H1 (cell line): ENCODE data around the gene TBC1D30. TPM values are rescaled to one million over a fixed set of nuclear protein-coding genes. Genes with fewer than 3 reads are reported as not detected.

Source experiments
- CTCF ChIA-PET: fragments of 300-600 bp; sonication (Branson Sonifier 250); formaldehyde crosslinking; loops from one replicate; lab custom pipeline; 2021; ENCODE audit not compliant: partially characterized antibody; lab: Charles Lee
- POLR2A ChIA-PET: fragments of 300-600 bp; sonication (Branson Sonifier 250); formaldehyde crosslinking; loops from one replicate; lab custom pipeline; 2021; ENCODE audit warnings: inconsistent platforms; ENCODE audit not compliant: partially characterized antibody; lab: Charles Lee
- DNase-seq, 2 experiments: peaks; one replicate each; pipeline versions ENCODE4 v3.0.0 to v3.0.0-alpha.2; 2010 to 2022; ENCODE audit warnings: low spot score in 2 of 2, low read depth in 1 of 2, mixed read lengths in 1 of 2
- FAIRE-seq: peaks from 2 replicates; lab custom pipeline; 2011; peaks lifted over from hg19 to GRCh38; lab: Jason Lieb, UNC
- H2AFZ ChIP-seq: 2 replicates; pipeline ENCODE4 v1.8.1; 2012; ENCODE audit warnings: low read length, inconsistent platforms
- H2AK5ac ChIP-seq: 2 replicates; pipeline ENCODE4 v1.6.1; 2013; ENCODE audit warnings: low read depth, low read length
- H2BK120ac ChIP-seq: replicated peaks from 2 replicates; pipeline ENCODE3; 2013; ENCODE audit warnings: low read depth, low read length, inconsistent platforms
- H2BK12ac ChIP-seq: 2 replicates; pipeline ENCODE4 v1.6.1; 2013; ENCODE audit warnings: low read depth, low read length
- H2BK15ac ChIP-seq: 2 replicates; pipeline ENCODE4 v1.6.1; 2013; ENCODE audit warnings: low read length
- H2BK20ac ChIP-seq: 2 replicates; pipeline ENCODE4 v1.6.1; 2013; ENCODE audit warnings: low read length
- H2BK5ac ChIP-seq: 2 replicates; pipeline ENCODE4 v1.6.1; 2013; ENCODE audit warnings: low read depth, low read length
- H3K14ac ChIP-seq: 2 replicates; pipeline ENCODE4 v1.6.1; 2013; ENCODE audit warnings: inconsistent platforms; ENCODE audit not compliant: insufficient read length
- H3K18ac ChIP-seq: 2 replicates; pipeline ENCODE4 v1.6.1; 2013; ENCODE audit warnings: low read length; ENCODE audit errors: extremely low read depth
- H3K23ac ChIP-seq: 2 replicates; pipeline ENCODE4 v1.6.1; 2013; ENCODE audit warnings: inconsistent platforms; ENCODE audit not compliant: insufficient read length
- H3K23me2 ChIP-seq: 2 replicates; pipeline ENCODE4 v1.6.1; 2013; ENCODE audit warnings: low read depth, low read length
- H3K27ac ChIP-seq: 2 replicates; pipeline ENCODE4 v1.6.1; 2011; ENCODE audit warnings: low read depth, low read length, inconsistent platforms
- H3K27me3 ChIP-seq, 4 experiments: replicated peaks in 1 of 4; 1 replicate in 1 of 4; 2 replicates in 3 of 4; pipeline versions ENCODE4 v1.6.1 to v1.8.1; 2011 to 2013; ENCODE audit warnings: low read length in 3 of 4, mild to moderate bottlenecking in 3 of 4, inconsistent platforms in 2 of 4, mixed read lengths in 2 of 4, moderate library complexity in 1 of 4; ENCODE audit not compliant: control insufficient read depth in 3 of 4, insufficient read depth in 3 of 4; ENCODE audit errors: extremely low read depth in 1 of 4
- H3K36me3 ChIP-seq, 4 experiments: 2 replicates each; pipeline versions ENCODE4 v1.6.1 to v1.8.1; 2011 to 2013; ENCODE audit warnings: mild to moderate bottlenecking in 4 of 4, low read length in 3 of 4, moderate library complexity in 2 of 4, control low read depth in 1 of 4, inconsistent platforms in 1 of 4; ENCODE audit not compliant: insufficient read depth in 4 of 4, control insufficient read depth in 2 of 4
- H3K4ac ChIP-seq: replicated peaks from 2 replicates; pipeline ENCODE3; 2013; ENCODE audit warnings: low read length, low read depth, mixed read lengths, inconsistent platforms; ENCODE audit not compliant: insufficient read length
- H3K4me1 ChIP-seq, 4 experiments: replicated peaks in 1 of 4; 1 replicate in 1 of 4; 2 replicates in 3 of 4; pipeline versions ENCODE4 v1.6.1 to v1.8.1; 2011 to 2013; ENCODE audit warnings: low read length in 3 of 4, inconsistent platforms in 2 of 4, mixed read lengths in 1 of 4; ENCODE audit not compliant: insufficient read depth in 4 of 4, control insufficient read depth in 3 of 4
- H3K4me2 ChIP-seq, 2 experiments: 2 replicates each; pipeline versions ENCODE4 v1.6.1 to v1.8.1; 2011 to 2013; ENCODE audit warnings: low read depth in 2 of 2, low read length in 2 of 2, control low read depth in 1 of 2, inconsistent platforms in 1 of 2, mild to moderate bottlenecking in 1 of 2; ENCODE audit not compliant: insufficient read depth in 1 of 2
- H3K4me3 ChIP-seq, 4 experiments: fragments of 200-600, 300-600 bp in 1 of 4; sonication (generic), shearing (Covaris generic), sonication (Bioruptor Twin) in 1 of 4; 2 replicates each; pipeline versions ENCODE4 v1.5.1 to v1.8.1; 2011 to 2016; ENCODE audit warnings: low read length in 4 of 4, low read depth in 3 of 4, control low read depth in 2 of 4, inconsistent platforms in 2 of 4, mild to moderate bottlenecking in 2 of 4, mixed read lengths in 1 of 4, moderate library complexity in 1 of 4; ENCODE audit not compliant: insufficient read depth in 2 of 4; ENCODE audit errors: extremely low read depth in 1 of 4
- H3K56ac ChIP-seq: replicated peaks from 2 replicates; pipeline ENCODE3; 2013; ENCODE audit warnings: low read depth, mild to moderate bottlenecking, mixed read lengths, low read length, inconsistent platforms; ENCODE audit not compliant: insufficient read length
- H3K79me1 ChIP-seq: 2 replicates; pipeline ENCODE4 v1.6.1; 2013; ENCODE audit warnings: low read depth, low read length, control low read depth
- H3K79me2 ChIP-seq, 2 experiments: 2 replicates each; pipeline versions ENCODE4 v1.6.1 to v1.8.1; 2012 to 2013; ENCODE audit warnings: low read length in 2 of 2, mild to moderate bottlenecking in 2 of 2, inconsistent platforms in 1 of 2; ENCODE audit not compliant: insufficient read depth in 2 of 2, control insufficient read depth in 1 of 2
- H3K9ac ChIP-seq, 4 experiments: replicated peaks in 1 of 4; 1 replicate in 1 of 4; 2 replicates in 3 of 4; pipeline versions ENCODE4 v1.6.1 to v1.8.1; 2011 to 2013; ENCODE audit warnings: low read depth in 3 of 4, low read length in 3 of 4, control low read depth in 2 of 4, mild to moderate bottlenecking in 2 of 4, moderate library complexity in 2 of 4, inconsistent platforms in 1 of 4; ENCODE audit errors: extremely low read depth in 1 of 4
- H3K9me3 ChIP-seq, 2 experiments: 2 replicates each; pipeline versions ENCODE4 v1.6.1 to v1.8.1; 2012 to 2013; ENCODE audit warnings: mild to moderate bottlenecking in 2 of 2, moderate library complexity in 2 of 2, control low read depth in 1 of 2, inconsistent platforms in 1 of 2, low read depth in 1 of 2, low read length in 1 of 2, mixed read lengths in 1 of 2; ENCODE audit not compliant: insufficient read depth in 2 of 2
- H4K20me1 ChIP-seq, 2 experiments: replicated peaks in 1 of 2; 2 replicates each; pipeline versions ENCODE3 to v1.8.1; 2011 to 2013; ENCODE audit warnings: inconsistent platforms in 2 of 2, low read length in 2 of 2, mild to moderate bottlenecking in 1 of 2; ENCODE audit not compliant: insufficient read depth in 2 of 2, control insufficient read depth in 1 of 2
- H4K5ac ChIP-seq: 2 replicates; pipeline ENCODE4 v1.6.1; 2013; ENCODE audit warnings: low read length, low read depth, mixed read lengths, inconsistent platforms; ENCODE audit not compliant: insufficient read length
- H4K8ac ChIP-seq: 2 replicates; pipeline ENCODE4 v1.8.0; 2013; ENCODE audit warnings: mild to moderate bottlenecking, moderate library complexity, low read length, inconsistent platforms; ENCODE audit not compliant: insufficient read depth; ENCODE audit errors: extremely low read depth
- H4K91ac ChIP-seq: replicated peaks from 2 replicates; pipeline ENCODE3; 2013; ENCODE audit warnings: low read length, mixed read lengths, inconsistent platforms; ENCODE audit not compliant: insufficient read length
- CEBPB ChIP-seq: IDR thresholded peaks from 2 replicates; pipeline ENCODE4 v1.6.1; 2012; ENCODE audit warnings: low read depth, low read length
- JUN ChIP-seq: IDR thresholded peaks from 2 replicates; pipeline ENCODE4 v1.6.1; 2011; ENCODE audit warnings: low read depth, mild to moderate bottlenecking, improper control_type of control experiment, low read length
- JUND ChIP-seq: IDR thresholded peaks from 2 replicates; pipeline ENCODE4 v1.6.1; 2011; ENCODE audit warnings: mild to moderate bottlenecking, improper control_type of control experiment, low read length
- KDM4A ChIP-seq: IDR thresholded peaks from one replicate; pipeline ENCODE4 v1.7.1; 2012; ENCODE audit warnings: low read depth, mild to moderate bottlenecking, moderate library complexity, low read length, inconsistent platforms; ENCODE audit not compliant: severe bottlenecking
- KDM5A ChIP-seq: fragments of 200-600 bp; IDR thresholded peaks from 2 replicates; pipeline ENCODE4 v1.7.1; 2012; ENCODE audit warnings: mild to moderate bottlenecking, low read length, inconsistent platforms, mixed read lengths
- NRF1 ChIP-seq: IDR thresholded peaks from 2 replicates; pipeline ENCODE4 v1.6.1; 2011; ENCODE audit warnings: mild to moderate bottlenecking, low read depth, low read length, improper control_type of control experiment
- RAD21 ChIP-seq, 2 experiments: IDR thresholded peaks in 1 of 2; conservative IDR thresholded peaks in 1 of 2; 2 replicates each; pipeline ENCODE4 v1.6.1; 2011; ENCODE audit warnings: low read depth in 2 of 2, low read length in 2 of 2, improper control_type of control experiment in 1 of 2, inconsistent platforms in 1 of 2, mild to moderate bottlenecking in 1 of 2, moderate library complexity in 1 of 2
- SP2 ChIP-seq: IDR thresholded peaks from 2 replicates; pipeline ENCODE4 v1.6.1; 2012; ENCODE audit warnings: mild to moderate bottlenecking, low read length, inconsistent platforms
- WGBS, 2 experiments: shearing (Covaris generic) in 1 of 2; methylation state at CpG; one replicate each; pipeline versions ENCODE4 v1.1.6 to v1.1.7; 2013 to 2015; ENCODE audit warnings: low lambda C conversion rate in 2 of 2, mixed read lengths in 2 of 2, inconsistent platforms in 1 of 2, low coverage in 1 of 2, missing lambda C conversion rate in 1 of 2; ENCODE audit not compliant: insufficient replicate concordance in 2 of 2, insufficient coverage in 1 of 2, insufficient read length in 1 of 2; ENCODE audit errors: extremely low coverage in 1 of 2, missing lambda C conversion rate in 1 of 2; 5-methylcytosine and 5-hydroxymethylcytosine counted together
- polyA plus RNA-seq, 7 experiments: library from polyadenylated mRNA; depleted of rRNA in 3 of 7; stranded (reverse) in 5 of 7; unstranded in 2 of 7; fragments of >200 nt in 5 of 7; fragments of 200-250 nt in 2 of 7; gene quantifications; 1 replicate in 5 of 7; 2 replicates in 1 of 7; 4 replicates in 1 of 7; pipeline versions ENCODE4 v1.2.1 to v1.2.3, GENCODE V29; 2011 to 2013; ENCODE audit warnings: missing spikeins in 2 of 7, mixed read lengths in 2 of 7
- total RNA-seq: library from RNA; stranded (reverse); fragmentation: NEBNext Ultra II Directional; extraction: Animal tissue kit (Norgen Biotek cat#: 25700); gene quantifications from 2 replicates; pipeline ENCODE4 v1.2.1, GENCODE V29; 2021
- TF ChIP-seq, protein P1 (sequence below), 3 experiments: IDR thresholded peaks; 1 replicate in 2 of 3; 2 replicates in 1 of 3; pipeline versions ENCODE4 v1.5.1 to v1.6.1; 2011; ENCODE audit warnings: low read length in 3 of 3, mild to moderate bottlenecking in 3 of 3, inconsistent platforms in 2 of 3, low read depth in 1 of 3, moderate library complexity in 1 of 3; ENCODE audit not compliant: insufficient read depth in 1 of 3; ENCODE audit errors: control extremely low read depth in 1 of 3
- TF ChIP-seq, protein P2 (sequence below): IDR thresholded peaks from 2 replicates; pipeline ENCODE4 v1.6.1; 2012; ENCODE audit warnings: inconsistent platforms
- TF ChIP-seq, protein P3 (sequence below): IDR thresholded peaks from 2 replicates; pipeline ENCODE4 v1.6.1; 2012; ENCODE audit warnings: inconsistent platforms

The TBC1D30 gene
- total and polyA plus RNA-seq, 2 of the 8 experiments (the other 6 are each of a cell fraction or from before 2014, with no cell fraction given): 2.8 to 5.5 TPM

DNA sequence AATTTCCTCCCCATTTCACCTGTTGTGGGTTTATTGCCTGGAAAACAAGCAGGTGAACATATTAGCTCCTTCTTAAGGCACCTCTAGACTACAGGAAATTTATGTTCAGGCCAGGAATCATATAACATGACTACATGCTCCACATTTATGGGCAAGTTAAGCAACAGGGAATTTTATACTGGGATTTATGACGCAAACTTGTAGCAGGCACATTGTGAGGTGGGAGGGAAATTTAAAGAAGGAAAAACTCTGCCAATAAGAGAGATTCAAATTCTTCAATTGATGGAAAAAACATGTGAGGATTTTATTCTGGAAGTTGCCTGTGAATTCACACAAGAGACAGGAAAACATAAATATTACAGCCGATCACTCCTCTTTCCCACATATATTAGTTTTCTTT is 93.9 kb downstream of the TBC1D30 start:
- Histone ChIP-seq H3K23ac (no peak overlapping the region), H2BK20ac (no peak overlapping the region), H2AK5ac (no peak overlapping the region), H3K23me2 (no peaks in the 10 kb centered on the region; the same call in 1 of the 2 replicates), H4K20me1 (no peaks in the 10 kb centered on the region), H2BK5ac (no peak overlapping the region), H2AFZ (no peak overlapping the region), H3K79me2 (no peaks in the 10 kb centered on the region), H3K18ac (no peak overlapping the region), H2BK12ac (no peak overlapping the region), H3K4me1 (peaks cover 0 to 2% (median 0%) of the 10 kb centered on the region in 4 experiments; a peak in 2 of 7 replicates), H2BK120ac (no peak overlapping the region), H3K79me1 (no peaks in the 10 kb centered on the region), H3K4me2 (no peak overlapping the region), H4K91ac (no peak overlapping the region), H4K8ac (no peak overlapping the region), H3K4me3 (no peak overlapping the region), H3K14ac (no peak overlapping the region), H2BK15ac (no peak overlapping the region), H3K36me3 (no peaks in the 10 kb centered on the region), H3K27ac (no peak overlapping the region), H4K5ac (no peak overlapping the region), H3K27me3 (no peaks in the 10 kb centered on the region), H3K9ac (no peak overlapping the region), H3K4ac (no peak overlapping the region), H3K56ac (no peak overlapping the region), H3K9me3 (no peaks in the 10 kb centered on the region)
- CTCF ChIA-PET: interaction anchor here (2.9 kb wide), 1 partner anchor 28 kb away, joined by 7 read pairs; no protein-coding TSS in a partner anchor
- DNase-seq (no peak), FAIRE-seq (no peak)
- POLR2A ChIA-PET: no interaction called here
- WGBS, 2 experiments: 72% methylated on average over 2 of the region's 2 CpGs; no CpG with 5 or more reads in 1 of the 2 experiments
- TF ChIP-seq RAD21 (IDR thresholded peaks at IDR 0.05 in 1 of 2, conservative IDR thresholded peaks at IDR 0.05 in 1 of 2; ENCODE audit: low read depth in 2 of 2, low read length in 2 of 2) (no peak), KDM5A (no peak), JUND (no peak), NRF1 (no peak), KDM4A (no peak), SP2 (no peak), CEBPB (no peak), JUN (no peak)
- TF ChIP-seq, protein P1, sequence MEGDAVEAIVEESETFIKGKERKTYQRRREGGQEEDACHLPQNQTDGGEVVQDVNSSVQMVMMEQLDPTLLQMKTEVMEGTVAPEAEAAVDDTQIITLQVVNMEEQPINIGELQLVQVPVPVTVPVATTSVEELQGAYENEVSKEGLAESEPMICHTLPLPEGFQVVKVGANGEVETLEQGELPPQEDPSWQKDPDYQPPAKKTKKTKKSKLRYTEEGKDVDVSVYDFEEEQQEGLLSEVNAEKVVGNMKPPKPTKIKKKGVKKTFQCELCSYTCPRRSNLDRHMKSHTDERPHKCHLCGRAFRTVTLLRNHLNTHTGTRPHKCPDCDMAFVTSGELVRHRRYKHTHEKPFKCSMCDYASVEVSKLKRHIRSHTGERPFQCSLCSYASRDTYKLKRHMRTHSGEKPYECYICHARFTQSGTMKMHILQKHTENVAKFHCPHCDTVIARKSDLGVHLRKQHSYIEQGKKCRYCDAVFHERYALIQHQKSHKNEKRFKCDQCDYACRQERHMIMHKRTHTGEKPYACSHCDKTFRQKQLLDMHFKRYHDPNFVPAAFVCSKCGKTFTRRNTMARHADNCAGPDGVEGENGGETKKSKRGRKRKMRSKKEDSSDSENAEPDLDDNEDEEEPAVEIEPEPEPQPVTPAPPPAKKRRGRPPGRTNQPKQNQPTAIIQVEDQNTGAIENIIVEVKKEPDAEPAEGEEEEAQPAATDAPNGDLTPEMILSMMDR (IDR thresholded peaks at IDR 0.05; ENCODE audit: control extremely low read depth in 1 of 3, insufficient read depth in 1 of 3, low read depth in 1 of 3, low read length in 3 of 3): no peak
- TF ChIP-seq, protein P2, sequence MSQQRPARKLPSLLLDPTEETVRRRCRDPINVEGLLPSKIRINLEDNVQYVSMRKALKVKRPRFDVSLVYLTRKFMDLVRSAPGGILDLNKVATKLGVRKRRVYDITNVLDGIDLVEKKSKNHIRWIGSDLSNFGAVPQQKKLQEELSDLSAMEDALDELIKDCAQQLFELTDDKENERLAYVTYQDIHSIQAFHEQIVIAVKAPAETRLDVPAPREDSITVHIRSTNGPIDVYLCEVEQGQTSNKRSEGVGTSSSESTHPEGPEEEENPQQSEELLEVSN: no peak
- TF ChIP-seq, protein P3, sequence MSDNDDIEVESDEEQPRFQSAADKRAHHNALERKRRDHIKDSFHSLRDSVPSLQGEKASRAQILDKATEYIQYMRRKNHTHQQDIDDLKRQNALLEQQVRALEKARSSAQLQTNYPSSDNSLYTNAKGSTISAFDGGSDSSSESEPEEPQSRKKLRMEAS: no peak
